HL-60 (cell line): ENCODE data around the gene HDAC1.

Source experiments
- DNase-seq, 2 experiments: peaks; one replicate each; pipeline ENCODE4 v3.0.0-alpha.2; 2010 to 2020; ENCODE audit warnings: low read depth in 1 of 2, low spot score in 1 of 2
- H3K27ac ChIP-seq: fragments of 250-450 bp; sonication (Bioruptor Pico); replicated peaks from 2 replicates; pipeline ENCODE4 v1.5.1; 2020; ENCODE audit warnings: mild to moderate bottlenecking, moderate library complexity
- H3K27me3 ChIP-seq: fragments of 250-450 bp; sonication (Bioruptor Pico); 2 replicates; pipeline ENCODE4 v1.5.1; 2021; ENCODE audit warnings: mild to moderate bottlenecking, moderate library complexity; ENCODE audit not compliant: insufficient read depth, poor library complexity, severe bottlenecking
- H3K4me3 ChIP-seq: replicated peaks from 2 replicates; pipeline ENCODE4 v1.5.1; 2011; ENCODE audit warnings: mild to moderate bottlenecking, control low read depth, low read length; ENCODE audit not compliant: insufficient read depth
- CTCF ChIP-seq: IDR thresholded peaks from one replicate; pipeline ENCODE4 v1.5.1; 2011; ENCODE audit warnings: low read length, control low read depth, inconsistent platforms; ENCODE audit not compliant: insufficient read depth
- GABPA ChIP-seq: IDR thresholded peaks from 2 replicates; pipeline ENCODE4 v1.6.1; 2012; ENCODE audit warnings: low read depth
- POLR2AphosphoS5 ChIP-seq: IDR thresholded peaks from 2 replicates; pipeline ENCODE4 v1.6.1; 2012; ENCODE audit warnings: low read depth
- REST ChIP-seq: IDR thresholded peaks from 2 replicates; pipeline ENCODE4 v1.6.1; 2012; ENCODE audit warnings: low read depth; ENCODE audit not compliant: insufficient replicate concordance
- SPI1 ChIP-seq: IDR thresholded peaks from 2 replicates; pipeline ENCODE4 v1.6.1; 2012; ENCODE audit warnings: low read depth, mild to moderate bottlenecking, borderline replicate concordance

HDAC1 gene

GRCh38 chr1:32335790-32336590 lies 44.1 kb downstream of the HDAC1 start, which contains the start of gene MARCKSL1:
Gene MARCKSL1, minus strand, starts transcription at chr1:32336233. Its CDS starts 200 bp downstream, at chr1:32336033.
- peak; percentile 29 to 50 for DNase-seq
- peak; percentile 74; the same call in 1 of the 2 replicates for TF ChIP-seq POLR2AphosphoS5
- no peak for TF ChIP-seq CTCF
- TF ChIP-seq REST = peak; percentile 54
- TF ChIP-seq GABPA = no peak
- Histone ChIP-seq H3K4me3 (peak within 1 kb of the TSS; percentile 43), H3K27me3 (no peaks in the 10 kb centered on the region), H3K27ac (peak within 1 kb of the TSS; percentile 39)

GRCh38 chr1:32336591-32336932 lies 44.7 kb downstream of the HDAC1 start:
- DNase-seq = no peak
- no peak overlapping the region for H3K4me3 ChIP-seq
- H3K27me3 ChIP-seq = no peaks in the 10 kb centered on the region
- no peak for TF ChIP-seq SPI1
- no peak for TF ChIP-seq CTCF
- no peak for TF ChIP-seq REST
- TF ChIP-seq GABPA = no peak
- TF ChIP-seq POLR2AphosphoS5 = no peak
- H3K27ac ChIP-seq = no peak overlapping the region

- Histone ChIP-seq H3K27ac (peak overlapping the region; percentile 39), H3K27me3 (no peaks in the 10 kb centered on the region), H3K4me3 (no peak overlapping the region)
- DNase-seq = peak; percentile 91 to 97
- TF ChIP-seq CTCF (no peak), REST (no peak), SPI1 (peak; percentile 82; the same call in 1 of the 2 replicates)
Measured at GRCh38 chr1:32336963-32337675, 45.2 kb downstream of the HDAC1 start.
